Measurements from ENCODE around the gene ADGRL1.

DNA sequence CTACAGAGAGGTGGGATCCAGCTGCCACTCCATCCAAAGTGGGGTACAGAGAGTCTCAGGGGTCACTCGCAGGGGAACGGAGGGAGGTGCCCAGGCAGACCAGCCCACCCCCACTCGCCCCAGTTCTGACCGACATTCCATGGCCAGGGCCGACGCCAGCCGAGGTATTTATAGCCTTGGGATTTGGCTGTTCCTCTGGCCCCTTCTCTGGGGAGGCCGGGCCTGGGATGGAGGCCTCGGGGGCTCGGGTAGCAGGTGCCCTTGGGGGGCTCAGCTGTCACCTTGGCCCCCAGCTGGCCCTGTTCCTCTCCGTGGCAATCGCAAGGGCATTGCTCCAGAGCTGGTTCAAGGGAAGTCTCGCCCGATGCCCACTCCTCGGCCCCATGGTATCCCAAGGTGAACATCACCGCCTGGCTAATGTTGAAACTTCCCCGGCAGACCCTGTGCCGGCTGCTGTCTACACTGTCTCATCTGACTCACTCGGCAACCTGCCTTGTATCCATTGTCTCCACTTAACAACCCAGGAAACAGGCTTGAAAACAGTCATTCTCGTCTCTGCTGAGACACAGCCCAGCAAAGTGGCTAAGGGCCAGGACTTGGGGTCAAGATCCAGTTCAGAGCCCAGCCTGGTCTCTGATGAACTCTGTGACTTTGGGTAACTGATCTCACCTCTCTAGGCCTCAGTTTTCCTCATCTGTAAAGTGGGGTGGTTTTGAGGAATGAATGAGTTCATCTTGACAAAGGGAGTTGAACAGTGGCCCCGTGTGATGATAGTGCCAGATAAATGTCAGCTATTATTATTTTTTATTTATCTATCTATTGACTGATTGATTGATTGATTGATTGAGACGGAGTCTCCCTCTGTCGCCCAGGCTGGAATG, 98.1 kb downstream of the ADGRL1 start:
- no peak for TF ChIP-seq NR2C2 (IDR thresholded peaks at IDR 0.05; ENCODE audit: borderline replicate concordance, control insufficient read depth, insufficient read length, low read depth)
- TF ChIP-seq MEF2A (IDR thresholded peaks at IDR 0.05; ENCODE audit: insufficient read depth, low read depth, low read length): no peak
- TF ChIP-seq, protein P1, sequence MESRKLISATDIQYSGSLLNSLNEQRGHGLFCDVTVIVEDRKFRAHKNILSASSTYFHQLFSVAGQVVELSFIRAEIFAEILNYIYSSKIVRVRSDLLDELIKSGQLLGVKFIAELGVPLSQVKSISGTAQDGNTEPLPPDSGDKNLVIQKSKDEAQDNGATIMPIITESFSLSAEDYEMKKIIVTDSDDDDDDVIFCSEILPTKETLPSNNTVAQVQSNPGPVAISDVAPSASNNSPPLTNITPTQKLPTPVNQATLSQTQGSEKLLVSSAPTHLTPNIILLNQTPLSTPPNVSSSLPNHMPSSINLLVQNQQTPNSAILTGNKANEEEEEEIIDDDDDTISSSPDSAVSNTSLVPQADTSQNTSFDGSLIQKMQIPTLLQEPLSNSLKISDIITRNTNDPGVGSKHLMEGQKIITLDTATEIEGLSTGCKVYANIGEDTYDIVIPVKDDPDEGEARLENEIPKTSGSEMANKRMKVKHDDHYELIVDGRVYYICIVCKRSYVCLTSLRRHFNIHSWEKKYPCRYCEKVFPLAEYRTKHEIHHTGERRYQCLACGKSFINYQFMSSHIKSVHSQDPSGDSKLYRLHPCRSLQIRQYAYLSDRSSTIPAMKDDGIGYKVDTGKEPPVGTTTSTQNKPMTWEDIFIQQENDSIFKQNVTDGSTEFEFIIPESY (IDR thresholded peaks at IDR 0.05): no peak

Data from GM12878 (cell line).